Loucy (cell line): ENCODE data around the gene CD180.

Source experiments
- CTCF ChIP-seq: fragments of 200-600 bp; sonication (generic); conservative IDR thresholded peaks from 2 replicates; pipeline ENCODE4 v1.5.1; 2014; ENCODE audit warnings: mild to moderate bottlenecking, antibody characterized with exemption, low read length
- EZH2phosphoT487 ChIP-seq: fragments of 200-600 bp; IDR thresholded peaks from 2 replicates; pipeline ENCODE4 v1.6.1; 2018; ENCODE audit warnings: antibody characterized with exemption, mild to moderate bottlenecking, moderate library complexity, borderline replicate concordance

GRCh38 chr5:67233075-67233474, 36.5 kb upstream of the CD180 start:
- TF ChIP-seq CTCF: no peak
- no peak for TF ChIP-seq EZH2phosphoT487
